Measurements from ENCODE around the gene ITGB5. TPM values are rescaled to one million over a fixed set of nuclear protein-coding genes. Genes with fewer than 3 reads are reported as not detected.

The ITGB5 gene
- total RNA-seq, 1 experiment from 2014 or later = 0.86 TPM

GRCh38 chr3:124924741-124925140 is 37.6 kb upstream of the ITGB5 start:
- Histone ChIP-seq H3K79me2 (ENCODE audit: low read length) (no peaks in the 10 kb centered on the region), H3K4me3 (ENCODE audit: low read length) (no peak overlapping the region), H3K4me2 (ENCODE audit: low read depth, low read length, poor library complexity, severe bottlenecking) (no peak overlapping the region), H3K9me2 (replicated peaks; ENCODE audit: insufficient read depth, low read length) (no peaks in the 10 kb centered on the region), H3K9ac (ENCODE audit: low read length) (no peak overlapping the region), H3K9me3 (ENCODE audit: low read length) (no peaks in the 10 kb centered on the region), H2AFZ (ENCODE audit: low read length) (no peak overlapping the region), H3K36me3 (ENCODE audit: insufficient read depth, low read length) (no peaks in the 10 kb centered on the region), H4K20me1 (ENCODE audit: insufficient read depth, low read depth, low read length) (no peaks in the 10 kb centered on the region), H3K27ac (ENCODE audit: low read length) (no peak overlapping the region), H3K4me1 (ENCODE audit: low read length) (no peaks in the 10 kb centered on the region; the same call in 1 of the 2 replicates), H3K27me3 (ENCODE audit: low read length) (no peaks in the 10 kb centered on the region)
- no peak for DNase-seq

GRCh38 chr3:124923833-124924232 is 36.7 kb upstream of the ITGB5 start:
- H4K20me1 ChIP-seq (ENCODE audit: insufficient read depth, low read depth, low read length) = no peaks in the 10 kb centered on the region
- H3K27ac ChIP-seq (ENCODE audit: low read length) = no peak overlapping the region
- no peaks in the 10 kb centered on the region for H3K9me2 ChIP-seq (replicated peaks; ENCODE audit: insufficient read depth, low read length)
- no peaks in the 10 kb centered on the region for H3K79me2 ChIP-seq (ENCODE audit: low read length)
- H3K9me3 ChIP-seq (ENCODE audit: low read length) = no peaks in the 10 kb centered on the region
- no peak overlapping the region for H3K4me2 ChIP-seq (ENCODE audit: low read depth, low read length, poor library complexity, severe bottlenecking)
- H3K4me1 ChIP-seq (ENCODE audit: low read length) = no peaks in the 10 kb centered on the region; the same call in 1 of the 2 replicates
- H3K9ac ChIP-seq (ENCODE audit: low read length) = no peak overlapping the region
- no peaks in the 10 kb centered on the region for H3K36me3 ChIP-seq (ENCODE audit: insufficient read depth, low read length)
- H3K4me3 ChIP-seq (ENCODE audit: low read length) = no peak overlapping the region
- peak; percentile 64 for DNase-seq
- H2AFZ ChIP-seq (ENCODE audit: low read length) = no peak overlapping the region
- H3K27me3 ChIP-seq (ENCODE audit: low read length) = 0 out of 2 replicates have a peak, but pooled peaks cover 3% of the 10 kb centered on the region

- Histone ChIP-seq H3K4me2 (ENCODE audit: low read depth, low read length, poor library complexity, severe bottlenecking) (no peak overlapping the region), H3K9me3 (ENCODE audit: low read length) (no peaks in the 10 kb centered on the region), H3K36me3 (ENCODE audit: insufficient read depth, low read length) (no peaks in the 10 kb centered on the region), H3K27me3 (ENCODE audit: low read length) (0 out of 2 replicates have a peak, but pooled peaks cover 3% of the 10 kb centered on the region), H3K4me1 (ENCODE audit: low read length) (no peaks in the 10 kb centered on the region), H3K27ac (ENCODE audit: low read length) (no peak overlapping the region), H4K20me1 (ENCODE audit: insufficient read depth, low read depth, low read length) (no peaks in the 10 kb centered on the region), H3K79me2 (ENCODE audit: low read length) (no peaks in the 10 kb centered on the region), H3K9me2 (replicated peaks; ENCODE audit: insufficient read depth, low read length) (no peaks in the 10 kb centered on the region), H3K9ac (ENCODE audit: low read length) (no peak overlapping the region), H2AFZ (ENCODE audit: low read length) (no peak overlapping the region), H3K4me3 (ENCODE audit: low read length) (no peak overlapping the region)
- no peak for DNase-seq
Measured at GRCh38 chr3:124920718-124921117, 33.6 kb upstream of the ITGB5 start.

GRCh38 chr3:124919756-124920155 is 32.6 kb upstream of the ITGB5 start:
- Histone ChIP-seq H3K9me3 (ENCODE audit: low read length) (no peaks in the 10 kb centered on the region), H3K36me3 (ENCODE audit: insufficient read depth, low read length) (no peaks in the 10 kb centered on the region), H3K4me1 (ENCODE audit: low read length) (no peaks in the 10 kb centered on the region), H3K4me3 (ENCODE audit: low read length) (no peak overlapping the region), H3K9me2 (replicated peaks; ENCODE audit: insufficient read depth, low read length) (no peaks in the 10 kb centered on the region), H3K4me2 (ENCODE audit: low read depth, low read length, poor library complexity, severe bottlenecking) (no peak overlapping the region), H3K27me3 (ENCODE audit: low read length) (0 out of 2 replicates have a peak, but pooled peaks cover 3% of the 10 kb centered on the region), H2AFZ (ENCODE audit: low read length) (no peak overlapping the region; the same call in 1 of the 2 replicates), H3K9ac (ENCODE audit: low read length) (no peak overlapping the region), H3K79me2 (ENCODE audit: low read length) (no peaks in the 10 kb centered on the region), H4K20me1 (ENCODE audit: insufficient read depth, low read depth, low read length) (no peaks in the 10 kb centered on the region), H3K27ac (ENCODE audit: low read length) (no peak overlapping the region)
- DNase-seq = no peak

- H3K27me3 ChIP-seq (ENCODE audit: low read length) = 0 out of 2 replicates have a peak, but pooled peaks cover 3% of the 10 kb centered on the region
- H3K79me2 ChIP-seq (ENCODE audit: low read length) = no peaks in the 10 kb centered on the region
- no peaks in the 10 kb centered on the region for H3K9me3 ChIP-seq (ENCODE audit: low read length)
- H3K4me2 ChIP-seq (ENCODE audit: low read depth, low read length, poor library complexity, severe bottlenecking) = no peak overlapping the region
- H3K4me3 ChIP-seq (ENCODE audit: low read length) = no peak overlapping the region
- H2AFZ ChIP-seq (ENCODE audit: low read length) = no peak overlapping the region
- no peak overlapping the region for H3K27ac ChIP-seq (ENCODE audit: low read length)
- no peak overlapping the region for H3K9ac ChIP-seq (ENCODE audit: low read length)
- H4K20me1 ChIP-seq (ENCODE audit: insufficient read depth, low read depth, low read length) = no peaks in the 10 kb centered on the region
- no peak for DNase-seq
- no peaks in the 10 kb centered on the region for H3K4me1 ChIP-seq (ENCODE audit: low read length)
- no peaks in the 10 kb centered on the region for H3K36me3 ChIP-seq (ENCODE audit: insufficient read depth, low read length)
- no peaks in the 10 kb centered on the region for H3K9me2 ChIP-seq (replicated peaks; ENCODE audit: insufficient read depth, low read length)
Measured at GRCh38 chr3:124918524-124918923, 31.4 kb upstream of the ITGB5 start.

GRCh38 chr3:124916837-124917409 is 29.8 kb upstream of the ITGB5 start:
- no peak for DNase-seq
- Histone ChIP-seq H2AFZ (ENCODE audit: low read length) (no peak overlapping the region), H3K27me3 (ENCODE audit: low read length) (0 out of 2 replicates have a peak, but pooled peaks cover 3% of the 10 kb centered on the region), H3K27ac (ENCODE audit: low read length) (no peak overlapping the region), H3K9ac (ENCODE audit: low read length) (no peak overlapping the region), H3K4me3 (ENCODE audit: low read length) (no peak overlapping the region), H3K9me3 (ENCODE audit: low read length) (no peaks in the 10 kb centered on the region), H4K20me1 (ENCODE audit: insufficient read depth, low read depth, low read length) (no peaks in the 10 kb centered on the region), H3K9me2 (replicated peaks; ENCODE audit: insufficient read depth, low read length) (no peaks in the 10 kb centered on the region), H3K79me2 (ENCODE audit: low read length) (no peaks in the 10 kb centered on the region), H3K4me1 (ENCODE audit: low read length) (no peaks in the 10 kb centered on the region), H3K4me2 (ENCODE audit: low read depth, low read length, poor library complexity, severe bottlenecking) (no peak overlapping the region), H3K36me3 (ENCODE audit: insufficient read depth, low read length) (no peaks in the 10 kb centered on the region)

- Histone ChIP-seq H3K27me3 (ENCODE audit: low read length) (0 out of 2 replicates have a peak, but pooled peaks cover 3% of the 10 kb centered on the region), H3K27ac (ENCODE audit: low read length) (no peak overlapping the region), H3K36me3 (ENCODE audit: insufficient read depth, low read length) (no peaks in the 10 kb centered on the region), H2AFZ (ENCODE audit: low read length) (no peak overlapping the region), H3K4me2 (ENCODE audit: low read depth, low read length, poor library complexity, severe bottlenecking) (no peak overlapping the region), H3K9me2 (replicated peaks; ENCODE audit: insufficient read depth, low read length) (no peaks in the 10 kb centered on the region), H3K4me3 (ENCODE audit: low read length) (no peak overlapping the region), H3K79me2 (ENCODE audit: low read length) (no peaks in the 10 kb centered on the region), H3K9me3 (ENCODE audit: low read length) (no peaks in the 10 kb centered on the region), H3K4me1 (ENCODE audit: low read length) (no peaks in the 10 kb centered on the region), H4K20me1 (ENCODE audit: insufficient read depth, low read depth, low read length) (no peaks in the 10 kb centered on the region), H3K9ac (ENCODE audit: low read length) (no peak overlapping the region)
- no peak for DNase-seq
Measured at GRCh38 chr3:124915254-124915653, 28.1 kb upstream of the ITGB5 start.

- H3K4me1 ChIP-seq (ENCODE audit: low read length) = no peaks in the 10 kb centered on the region
- H3K4me2 ChIP-seq (ENCODE audit: low read depth, low read length, poor library complexity, severe bottlenecking) = no peak overlapping the region
- H3K36me3 ChIP-seq (ENCODE audit: insufficient read depth, low read length) = no peaks in the 10 kb centered on the region
- no peak overlapping the region for H3K4me3 ChIP-seq (ENCODE audit: low read length)
- H3K9me3 ChIP-seq (ENCODE audit: low read length) = no peaks in the 10 kb centered on the region
- no peak for DNase-seq
- H2AFZ ChIP-seq (ENCODE audit: low read length) = no peak overlapping the region
- no peaks in the 10 kb centered on the region for H4K20me1 ChIP-seq (ENCODE audit: insufficient read depth, low read depth, low read length)
- no peak overlapping the region for H3K27ac ChIP-seq (ENCODE audit: low read length)
- H3K27me3 ChIP-seq (ENCODE audit: low read length) = no peaks in the 10 kb centered on the region
- no peak overlapping the region for H3K9ac ChIP-seq (ENCODE audit: low read length)
- H3K79me2 ChIP-seq (ENCODE audit: low read length) = no peaks in the 10 kb centered on the region
- H3K9me2 ChIP-seq (replicated peaks; ENCODE audit: insufficient read depth, low read length) = no peaks in the 10 kb centered on the region
Measured at GRCh38 chr3:124907957-124908356, 20.8 kb upstream of the ITGB5 start.
